GM19467 (cell line): ENCODE measurements around the gene GARS1.
"Not testable (repeated sequence)": the region's sequence is repeated elsewhere in the genome, so short reads cannot be mapped to it uniquely, and the experiment has no call there.

Experiments used
- ATAC-seq: cut with Tn5 transposase; IDR thresholded peaks from one replicate; pipeline ENCODE4 v1.9.1; 2021; ENCODE audit warnings: mild to moderate bottlenecking, moderate library complexity; ENCODE audit not compliant: unreplicated experiment

The GARS1 gene

GRCh38 chr7:30594540-30595435, at the start of gene GARS1:
TSS of gene GARS1 (plus strand) at chr7:30594878. CDS start at chr7:30594922, 44 bp downstream.
- peak; percentile 89 for ATAC-seq

GRCh38 chr7:30545791-30546555, 48.7 kb upstream of the GARS1 start:
- ATAC-seq, result no peak

GRCh38 chr7:30546596-30546995, 48.1 kb upstream of the GARS1 start:
- no peak for ATAC-seq

GRCh38 chr7:30548845-30549244, 45.8 kb upstream of the GARS1 start:
- ATAC-seq, result peak; percentile 66

GRCh38 chr7:30549931-30550493, 44.7 kb upstream of the GARS1 start:
- no peak for ATAC-seq

- ATAC-seq, result no peak
Observed at GRCh38 chr7:30552330-30552729, 42.3 kb upstream of the GARS1 start.

- ATAC-seq, result no peak
Observed at GRCh38 chr7:30553141-30553540, 41.5 kb upstream of the GARS1 start.

- ATAC-seq, result no peak
Observed at GRCh38 chr7:30553546-30553945, 41.1 kb upstream of the GARS1 start.

- no peak for ATAC-seq
Observed at GRCh38 chr7:30555525-30555924, 39.2 kb upstream of the GARS1 start.

GRCh38 chr7:30556840-30557239, 37.8 kb upstream of the GARS1 start:
- ATAC-seq, result no peak

- ATAC-seq, result no peak
Observed at GRCh38 chr7:30557245-30557644, 37.4 kb upstream of the GARS1 start.

- no peak for ATAC-seq
Observed at GRCh38 chr7:30559611-30560010, 35.1 kb upstream of the GARS1 start.

GRCh38 chr7:30561389-30561788, 33.3 kb upstream of the GARS1 start:
- ATAC-seq, result no peak

- no peak for ATAC-seq
Observed at GRCh38 chr7:30562498-30562897, 32.2 kb upstream of the GARS1 start.

GRCh38 chr7:30562909-30563308, 31.8 kb upstream of the GARS1 start:
- ATAC-seq, result no peak

GRCh38 chr7:30563326-30563942, 31.2 kb upstream of the GARS1 start:
- ATAC-seq, result no peak

GRCh38 chr7:30564243-30564892, 30.3 kb upstream of the GARS1 start:
- peak; percentile 81 for ATAC-seq

GRCh38 chr7:30566596-30566995, 28.1 kb upstream of the GARS1 start:
- ATAC-seq, result no peak

GRCh38 chr7:30567081-30567480, 27.6 kb upstream of the GARS1 start:
- no peak for ATAC-seq

- not testable (repeated sequence) for ATAC-seq
Observed at GRCh38 chr7:30570238-30570637, 24.4 kb upstream of the GARS1 start.
